PC-3 (cell line): ENCODE data around the gene OBSL1.

Experiments
- CTCF ChIP-seq: fragments of 300-600 bp; sonication (generic); conservative IDR thresholded peaks from 2 replicates; pipeline ENCODE4 v1.5.1; 2017; ENCODE audit warnings: antibody characterized with exemption, low read depth, mild to moderate bottlenecking, low read length
- EZH2phosphoT487 ChIP-seq: fragments of 300-600 bp; sonication (generic); IDR thresholded peaks from 2 replicates; pipeline ENCODE4 v1.6.1; 2018; ENCODE audit warnings: mild to moderate bottlenecking, antibody characterized with exemption, low read length, borderline replicate concordance

GRCh38 chr2:219615036-219615435, 43.7 kb upstream of the OBSL1 start:
- TF ChIP-seq CTCF: no peak
- no peak for TF ChIP-seq EZH2phosphoT487
